Keratinocyte (primary cell): Measurements from ENCODE around the gene DOK5. TPM values are rescaled to one million over a fixed set of nuclear protein-coding genes. Genes with fewer than 3 reads are reported as not detected.
A peak's percentile ranks its signal among the peaks of the same experiment; 100 is the strongest.

Experiments
- DNase-seq: peaks from one replicate; pipeline ENCODE4 v3.0.0-alpha.2; 2011; ENCODE audit warnings: low read depth, missing footprints, low spot score
- FAIRE-seq: peaks from 2 replicates; lab custom pipeline; 2011; peaks lifted over from hg19 to GRCh38; lab: Jason Lieb, UNC
- H2AFZ ChIP-seq: 2 replicates; pipeline ENCODE4 v1.6.0; 2012; ENCODE audit warnings: low read length, control low read depth, inconsistent platforms; ENCODE audit not compliant: control insufficient read depth
- H3K27ac ChIP-seq: 2 replicates; pipeline ENCODE4 v1.5.1; 2011; ENCODE audit warnings: low read length; ENCODE audit not compliant: control insufficient read depth, insufficient read depth
- H3K27me3 ChIP-seq: 3 replicates; pipeline ENCODE4 v1.6.0; 2011; ENCODE audit warnings: low read length; ENCODE audit not compliant: control insufficient read depth, insufficient read depth; ENCODE audit errors: extremely low read depth
- H3K36me3 ChIP-seq, 2 experiments: 2 replicates in 1 of 2; 3 replicates in 1 of 2; pipeline ENCODE4 v1.5.1; 2011; ENCODE audit warnings: low read length in 2 of 2, mild to moderate bottlenecking in 1 of 2; ENCODE audit not compliant: control insufficient read depth in 2 of 2, insufficient read depth in 2 of 2; ENCODE audit errors: extremely low read depth in 1 of 2
- H3K4me1 ChIP-seq: 3 replicates; pipeline ENCODE4 v1.5.1; 2011; ENCODE audit warnings: low read length; ENCODE audit not compliant: control insufficient read depth, insufficient read depth; ENCODE audit errors: extremely low read depth
- H3K4me2 ChIP-seq: 3 replicates; pipeline ENCODE4 v1.6.0; 2011; ENCODE audit warnings: low read depth, low read length; ENCODE audit not compliant: control insufficient read depth, insufficient read depth; ENCODE audit errors: extremely low read depth
- H3K4me3 ChIP-seq, 3 experiments: fragments of 200-600 bp in 1 of 3; sonication (generic) in 1 of 3; 2 replicates in 2 of 3; 3 replicates in 1 of 3; pipeline ENCODE4 v1.5.1; 2011 to 2016; ENCODE audit warnings: low read length in 3 of 3, mild to moderate bottlenecking in 3 of 3, control low read depth in 2 of 3, inconsistent platforms in 1 of 3, low read depth in 1 of 3, mixed read lengths in 1 of 3, mixed run types in 1 of 3, moderate library complexity in 1 of 3; ENCODE audit not compliant: control insufficient read depth in 2 of 3, insufficient read depth in 2 of 3; ENCODE audit errors: extremely low read depth in 1 of 3
- H3K79me2 ChIP-seq: 2 replicates; pipeline ENCODE4 v1.6.0; 2012; ENCODE audit warnings: low read length; ENCODE audit not compliant: control insufficient read depth, insufficient read depth
- H3K9ac ChIP-seq: 3 replicates; pipeline ENCODE4 v1.6.0; 2011; ENCODE audit warnings: low read length; ENCODE audit not compliant: control insufficient read depth, insufficient read depth; ENCODE audit errors: extremely low read depth
- H3K9me1 ChIP-seq: 3 replicates; pipeline ENCODE4 v1.6.0; 2011; ENCODE audit warnings: low read length; ENCODE audit not compliant: control insufficient read depth, insufficient read depth; ENCODE audit errors: extremely low read depth
- H3K9me3 ChIP-seq: 2 replicates; pipeline ENCODE4 v1.5.1; 2012; ENCODE audit warnings: low read depth, low read length; ENCODE audit not compliant: control insufficient read depth
- H4K20me1 ChIP-seq: 3 replicates; pipeline ENCODE4 v1.6.0; 2011; ENCODE audit warnings: low read length; ENCODE audit not compliant: control insufficient read depth, insufficient read depth; ENCODE audit errors: extremely low read depth
- EZH2 ChIP-seq: IDR thresholded peaks from one replicate; pipeline ENCODE4 v1.6.1; 2012; ENCODE audit warnings: inconsistent platforms, mild to moderate bottlenecking, low read length, moderate library complexity
- dilution Hi-C: fragments of 300-500 bp; cut with MboI; formaldehyde crosslinking; loops from one replicate; pipeline ENCODE4 v1.7.0; 2020; ENCODE audit warnings: low sequenced_read_pairs; ENCODE audit not compliant: extremely low pct_ligation_motif_present
- polyA plus RNA-seq, 5 experiments: library from polyadenylated mRNA; depleted of rRNA in 3 of 5; stranded (reverse) in 3 of 5; stranded (forward) in 1 of 5; unstranded in 1 of 5; fragments of >200 nt; gene quantifications; 1 replicate in 1 of 5; 2 replicates in 3 of 5; 3 replicates in 1 of 5; pipeline versions ENCODE4 v1.2.1 to v1.2.3, GENCODE V29; 2011 to 2012; ENCODE audit warnings: missing spikeins in 2 of 5, low read depth in 1 of 5, low replicate concordance in 1 of 5
- TF ChIP-seq, protein P1 (sequence below), 3 experiments: IDR thresholded peaks in 1 of 3; conservative IDR thresholded peaks in 1 of 3; optimal IDR thresholded peaks in 1 of 3; 2 replicates in 2 of 3; 3 replicates in 1 of 3; pipeline versions ENCODE3 to v1.5.1; 2011; ENCODE audit warnings: low read length in 3 of 3, mild to moderate bottlenecking in 3 of 3, moderate library complexity in 2 of 3, control low read depth in 1 of 3, inconsistent platforms in 1 of 3; ENCODE audit not compliant: insufficient read depth in 2 of 3; ENCODE audit errors: extremely low read depth in 1 of 3

Gene DOK5
- polyA plus RNA-seq, 1 donor (not counting 4 experiments of a cell fraction or from before 2014, with no cell fraction given), result not detected

GRCh38 chr20:54668271-54669039 lies 193.1 kb downstream of the DOK5 start:
- FAIRE-seq, result no peak

DNA sequence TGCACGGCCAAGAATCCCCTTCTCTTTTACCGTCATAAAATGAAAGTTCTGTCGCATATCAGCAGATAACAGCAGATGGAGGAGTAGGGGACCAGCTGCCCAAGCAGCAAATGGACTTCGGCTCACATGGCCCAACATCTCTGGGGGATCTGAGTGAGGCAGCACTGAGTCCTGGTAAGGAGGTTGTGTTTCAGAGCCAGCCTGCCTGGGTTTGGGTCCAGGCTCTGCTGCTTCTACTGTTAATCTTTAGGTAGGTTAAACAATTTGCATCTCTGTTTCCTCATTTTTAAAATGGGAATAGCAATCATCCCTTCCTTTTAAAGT lies 193.6 kb downstream of the DOK5 start:
- H3K9ac ChIP-seq, result no peak overlapping the region
- H3K79me2 ChIP-seq, result no peaks in the 10 kb centered on the region
- H3K27me3 ChIP-seq, result no peaks in the 10 kb centered on the region
- H2AFZ ChIP-seq, result no peak overlapping the region
- no peak for DNase-seq
- FAIRE-seq, result no peak
- no peaks in the 10 kb centered on the region for H3K9me3 ChIP-seq
- no peak overlapping the region for H3K27ac ChIP-seq
- no peak overlapping the region for H3K4me2 ChIP-seq
- H3K9me1 ChIP-seq, result no peaks in the 10 kb centered on the region
- H4K20me1 ChIP-seq, result no peaks in the 10 kb centered on the region
- dilution Hi-C loops, result loop anchor here (10.0 kb wide), 1 partner anchor 454 kb away; no protein-coding TSS in a partner anchor
- TF ChIP-seq EZH2, result no peak
- H3K4me1 ChIP-seq, result no peaks in the 10 kb centered on the region
- no peaks in the 10 kb centered on the region for H3K36me3 ChIP-seq
- H3K4me3 ChIP-seq, result no peak overlapping the region

More at GRCh38 chr20:54668271-54669039, 193.1 kb downstream of the DOK5 start:
- H3K4me3 ChIP-seq, result no peak overlapping the region
- no peak for TF ChIP-seq EZH2
- TF ChIP-seq, protein P1, sequence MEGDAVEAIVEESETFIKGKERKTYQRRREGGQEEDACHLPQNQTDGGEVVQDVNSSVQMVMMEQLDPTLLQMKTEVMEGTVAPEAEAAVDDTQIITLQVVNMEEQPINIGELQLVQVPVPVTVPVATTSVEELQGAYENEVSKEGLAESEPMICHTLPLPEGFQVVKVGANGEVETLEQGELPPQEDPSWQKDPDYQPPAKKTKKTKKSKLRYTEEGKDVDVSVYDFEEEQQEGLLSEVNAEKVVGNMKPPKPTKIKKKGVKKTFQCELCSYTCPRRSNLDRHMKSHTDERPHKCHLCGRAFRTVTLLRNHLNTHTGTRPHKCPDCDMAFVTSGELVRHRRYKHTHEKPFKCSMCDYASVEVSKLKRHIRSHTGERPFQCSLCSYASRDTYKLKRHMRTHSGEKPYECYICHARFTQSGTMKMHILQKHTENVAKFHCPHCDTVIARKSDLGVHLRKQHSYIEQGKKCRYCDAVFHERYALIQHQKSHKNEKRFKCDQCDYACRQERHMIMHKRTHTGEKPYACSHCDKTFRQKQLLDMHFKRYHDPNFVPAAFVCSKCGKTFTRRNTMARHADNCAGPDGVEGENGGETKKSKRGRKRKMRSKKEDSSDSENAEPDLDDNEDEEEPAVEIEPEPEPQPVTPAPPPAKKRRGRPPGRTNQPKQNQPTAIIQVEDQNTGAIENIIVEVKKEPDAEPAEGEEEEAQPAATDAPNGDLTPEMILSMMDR (optimal IDR thresholded peaks at IDR 0.05 in 1 of 3, IDR thresholded peaks at IDR 0.05 in 1 of 3, conservative IDR thresholded peaks at IDR 0.05 in 1 of 3; ENCODE audit: extremely low read depth in 1 of 3, insufficient read depth in 2 of 3, low read length in 3 of 3), result peak; percentile 75 to 80 (median 77)
- H3K36me3 ChIP-seq, result no peaks in the 10 kb centered on the region
- no peaks in the 10 kb centered on the region for H3K27me3 ChIP-seq
- peak overlapping the region; percentile 53 for H2AFZ ChIP-seq
- H3K9me1 ChIP-seq, result no peaks in the 10 kb centered on the region
- H3K9ac ChIP-seq, result no peak overlapping the region
- no peaks in the 10 kb centered on the region for H4K20me1 ChIP-seq
- dilution Hi-C loops, result loop anchor here (10.0 kb wide), 1 partner anchor 454 kb away; no protein-coding TSS in a partner anchor
- H3K9me3 ChIP-seq, result no peaks in the 10 kb centered on the region
- no peaks in the 10 kb centered on the region for H3K79me2 ChIP-seq
- H3K27ac ChIP-seq, result no peak overlapping the region
- H3K4me1 ChIP-seq, result no peaks in the 10 kb centered on the region
- no peak for DNase-seq
- H3K4me2 ChIP-seq, result peak overlapping the region; percentile 35
